NCI-H69 (cell line): Measurements from ENCODE around the gene ZMPSTE24.
"Not testable (repeated sequence)": the region's sequence is repeated elsewhere in the genome, so short reads cannot be mapped to it uniquely, and the experiment has no call there.

Experiments used
- DNase-seq: peaks from one replicate; lab custom pipeline; 2025; lab: John Stamatoyannopoulos, UW

The ZMPSTE24 gene

DNA sequence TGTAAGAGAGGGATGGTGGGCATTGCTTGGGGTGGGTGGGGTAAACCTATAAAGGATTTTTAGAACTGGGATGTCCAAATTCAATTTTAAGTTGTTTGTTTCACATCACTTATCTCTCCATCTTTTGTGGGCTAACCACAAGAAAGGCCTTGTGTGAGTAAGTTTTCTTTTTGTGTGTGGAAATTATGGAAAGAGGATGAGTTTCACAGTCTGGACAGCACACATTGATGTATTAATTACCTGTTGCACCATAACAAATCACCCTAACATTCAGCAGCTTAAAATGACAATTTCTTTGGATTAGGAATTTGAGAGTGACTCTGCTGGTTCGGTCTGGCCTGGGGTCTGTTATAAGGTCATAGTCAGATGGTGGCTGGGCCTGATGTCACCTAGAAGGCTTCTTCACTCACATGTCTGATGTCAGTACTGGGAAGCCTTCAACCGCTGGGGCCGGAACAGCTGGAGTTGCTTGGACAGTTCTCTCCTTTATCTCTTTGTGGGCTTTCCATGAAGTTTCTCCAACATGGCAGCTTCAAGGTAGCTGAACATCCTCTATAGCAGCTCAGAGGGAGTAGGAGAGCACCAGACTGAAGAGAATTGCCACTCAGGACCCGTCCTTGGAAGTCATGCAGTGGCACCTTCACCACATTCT is 61.1 kb downstream of the ZMPSTE24 start:
- DNase-seq: no peak

DNA sequence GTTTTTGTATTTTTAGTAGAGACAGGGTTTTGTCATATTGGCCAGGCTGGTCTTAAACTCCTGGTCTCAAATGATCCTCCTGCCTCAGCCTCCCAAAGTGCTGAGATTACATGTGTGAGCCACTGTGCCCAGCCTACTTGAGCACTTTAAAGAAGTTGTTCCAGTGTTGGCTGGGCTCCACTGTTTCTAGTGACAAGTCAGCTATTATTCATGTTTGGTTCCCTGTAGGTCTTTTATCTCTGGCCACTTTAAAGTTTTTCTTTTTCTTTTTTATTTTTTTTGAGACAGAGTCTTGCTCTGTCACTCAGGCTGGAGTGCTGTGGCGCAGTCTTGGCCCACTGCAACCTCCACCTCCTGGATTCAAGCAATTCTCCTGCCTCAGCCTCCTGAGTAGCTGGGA is 73.4 kb downstream of the ZMPSTE24 start:
- not testable (repeated sequence) for DNase-seq

DNA sequence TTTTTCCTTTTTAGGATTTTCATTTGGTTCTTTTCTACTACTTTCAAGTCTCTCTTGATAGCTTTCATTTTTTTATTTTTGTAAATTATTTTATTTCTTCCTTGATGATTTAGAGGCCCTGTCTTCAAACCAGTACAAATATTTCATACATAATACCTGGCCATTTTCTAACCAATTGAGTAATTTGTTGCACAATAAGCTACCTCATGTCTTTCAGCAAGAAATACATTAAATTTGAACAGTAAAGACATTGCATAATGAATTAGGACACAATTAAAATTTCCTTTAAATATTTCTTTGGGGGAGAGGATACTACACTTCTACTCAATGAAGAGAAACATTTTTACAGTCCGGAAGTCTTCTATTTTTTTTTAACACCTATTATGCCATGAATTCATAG is 74.7 kb downstream of the ZMPSTE24 start:
- no peak for DNase-seq

DNA sequence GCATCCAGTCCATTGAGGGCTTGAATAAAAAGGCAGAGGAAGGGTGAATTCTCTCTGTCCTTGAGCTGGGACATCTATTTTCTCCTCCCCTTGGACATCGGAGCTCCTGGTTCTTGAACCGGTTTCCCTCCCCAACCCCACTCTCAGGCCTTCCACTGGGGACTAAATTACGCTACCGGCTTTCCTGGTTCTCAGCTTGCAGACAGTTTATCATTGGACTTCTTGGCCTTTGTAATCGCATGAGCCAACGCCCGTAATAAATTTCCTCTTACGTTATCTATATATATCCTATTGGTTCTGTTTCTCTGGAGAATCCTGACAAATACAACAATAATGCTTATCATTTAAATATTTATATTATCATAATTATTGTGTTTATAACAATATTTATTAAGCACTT is 79.4 kb downstream of the ZMPSTE24 start:
- DNase-seq: no peak

DNA sequence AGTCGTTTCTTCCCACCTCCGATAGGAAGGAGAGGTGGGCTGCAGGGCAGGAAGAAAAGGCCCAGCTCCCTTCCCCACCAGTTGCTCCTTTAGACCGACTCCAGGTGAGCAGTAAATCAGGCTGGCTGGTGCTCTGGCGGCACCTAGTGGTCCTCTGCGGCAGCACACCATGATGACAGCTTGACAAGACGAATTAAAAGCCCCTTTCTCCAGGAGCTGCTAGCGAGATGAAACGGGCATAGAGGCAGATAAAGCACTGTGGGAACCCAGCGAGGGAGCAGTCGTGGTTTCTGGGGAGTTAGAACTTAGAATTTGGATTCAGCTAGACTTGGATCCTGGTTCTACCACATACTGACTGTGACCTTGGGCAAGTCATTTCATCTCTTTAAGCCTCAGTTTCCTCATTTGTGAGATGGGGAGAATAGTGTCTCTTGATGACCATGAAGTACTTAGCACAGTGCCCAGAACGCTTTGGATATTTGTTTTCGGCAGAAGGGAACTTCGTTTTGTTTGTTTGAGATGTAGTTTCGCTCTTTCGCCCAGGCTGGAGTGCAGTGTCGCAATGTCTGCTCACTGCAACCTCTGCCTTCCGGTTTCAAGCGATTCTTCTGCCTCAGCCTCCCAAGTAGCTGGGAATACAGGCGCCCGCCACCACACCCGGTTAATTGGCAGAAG is 80.8 kb downstream of the ZMPSTE24 start:
- DNase-seq: peak; percentile 74

DNA sequence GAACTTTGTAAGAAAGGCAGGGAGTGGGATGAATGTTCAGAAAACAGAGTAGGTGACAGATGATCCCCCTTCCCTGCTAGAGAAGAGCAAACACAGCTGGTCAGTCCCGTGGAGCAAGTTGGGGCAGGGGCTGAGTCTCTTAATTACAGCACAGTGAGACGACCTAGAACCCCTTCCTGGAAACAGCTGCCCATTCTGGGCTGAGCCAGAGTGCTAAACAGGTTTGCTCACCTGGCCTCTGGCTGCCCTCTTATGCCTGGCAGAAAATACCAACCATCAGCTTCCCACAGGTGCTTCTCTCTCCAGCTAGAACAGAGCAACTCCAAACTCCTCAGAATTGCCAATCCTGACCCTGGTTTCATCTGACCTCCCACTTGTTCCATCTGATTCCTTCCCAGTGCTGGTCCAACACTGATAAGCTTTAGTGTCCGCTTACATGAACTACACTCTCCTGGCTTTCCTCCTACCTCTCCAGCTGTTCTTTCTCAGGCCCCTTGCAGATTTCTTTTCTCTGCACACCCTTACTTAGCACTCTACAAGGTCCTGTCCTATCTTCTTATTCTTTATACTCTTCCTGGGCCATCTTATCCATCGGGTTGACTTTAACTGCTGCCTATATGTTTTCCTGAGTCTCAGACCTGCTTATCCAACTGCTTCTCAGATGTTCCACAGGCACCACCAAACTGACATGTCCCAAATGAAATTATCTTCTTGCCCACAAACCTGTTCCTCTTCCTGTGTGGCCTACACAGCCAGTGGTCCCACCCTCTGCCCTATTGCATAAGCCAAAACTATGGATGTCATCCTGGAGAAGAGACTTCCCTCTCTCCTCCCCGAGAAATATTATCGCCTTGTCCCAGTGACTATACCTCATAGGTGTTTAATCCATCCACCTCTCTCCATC is 81.6 kb downstream of the ZMPSTE24 start:
- peak; percentile 62 for DNase-seq

DNA sequence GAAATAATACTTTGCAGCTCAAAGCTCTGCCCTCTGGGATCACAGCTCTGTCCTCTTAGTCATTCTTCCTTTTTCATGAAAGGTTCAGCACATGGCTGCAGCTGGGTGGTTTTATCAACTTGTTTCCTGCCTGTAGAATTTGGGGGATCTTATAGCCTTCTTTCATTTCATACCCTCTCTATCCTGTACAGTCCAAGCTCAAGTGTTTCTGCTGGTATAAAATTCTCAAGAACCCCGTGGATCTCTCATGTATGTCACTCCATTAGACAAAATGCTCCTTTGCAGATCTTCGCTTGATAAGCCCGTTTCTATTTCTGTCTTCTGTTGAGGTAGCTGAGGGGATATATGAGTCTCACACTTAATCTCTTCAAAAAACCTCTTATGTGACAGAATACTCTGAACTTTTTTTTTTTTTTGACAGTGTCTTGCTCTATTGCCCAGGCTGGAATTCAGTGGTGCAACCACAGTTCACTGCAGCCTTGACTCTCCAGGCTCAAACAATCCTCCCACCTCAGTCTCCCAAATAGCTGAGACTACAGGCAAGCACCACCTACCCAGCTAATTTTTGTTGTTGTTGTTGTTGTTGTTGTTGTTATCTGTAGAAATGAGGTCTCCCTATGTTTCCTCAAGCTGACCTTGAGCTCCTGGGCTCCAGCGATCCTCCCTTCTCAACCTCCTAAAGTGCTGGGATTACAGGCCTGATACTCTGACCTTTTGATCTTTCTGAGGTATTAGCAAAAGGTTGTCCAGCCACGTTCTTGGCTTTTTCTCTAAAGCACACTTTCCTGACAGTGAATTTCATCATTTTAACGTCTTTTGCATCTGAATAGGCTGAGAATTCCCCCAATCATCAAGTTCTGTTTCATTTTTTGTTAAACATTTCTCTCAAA is 83.7 kb downstream of the ZMPSTE24 start:
- DNase-seq: no peak

DNA sequence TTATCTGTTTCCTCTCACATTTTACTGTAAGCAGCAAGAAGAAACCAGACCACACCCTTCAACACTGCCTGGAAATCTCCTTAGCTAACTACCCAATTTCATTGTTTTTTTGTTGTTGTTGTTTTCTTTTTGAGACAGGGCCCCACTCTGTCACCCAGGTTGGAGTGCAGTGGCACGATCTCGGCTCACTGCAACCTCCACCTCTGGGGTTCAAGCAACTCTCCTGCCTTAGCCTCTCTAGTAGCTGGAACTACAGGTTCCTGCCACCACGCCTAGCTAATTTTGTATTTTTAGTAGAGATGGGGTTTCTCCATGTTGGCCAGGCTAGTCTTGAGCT is 84.3 kb downstream of the ZMPSTE24 start:
- DNase-seq: not testable (repeated sequence)
